H1 (cell line): Measurements from ENCODE around the gene PDK1. TPM values are rescaled to one million over a fixed set of nuclear protein-coding genes. Genes with fewer than 3 reads are reported as not detected.

ENCODE experiments used
- CTCF ChIA-PET: fragments of 300-600 bp; sonication (Branson Sonifier 250); formaldehyde crosslinking; loops from one replicate; lab custom pipeline; 2021; ENCODE audit not compliant: partially characterized antibody; lab: Charles Lee
- POLR2A ChIA-PET: fragments of 300-600 bp; sonication (Branson Sonifier 250); formaldehyde crosslinking; loops from one replicate; lab custom pipeline; 2021; ENCODE audit warnings: inconsistent platforms; ENCODE audit not compliant: partially characterized antibody; lab: Charles Lee
- DNase-seq, 2 experiments: peaks; one replicate each; pipeline versions ENCODE4 v3.0.0 to v3.0.0-alpha.2; 2010 to 2022; ENCODE audit warnings: low spot score in 2 of 2, low read depth in 1 of 2, mixed read lengths in 1 of 2
- FAIRE-seq: peaks from 2 replicates; lab custom pipeline; 2011; peaks lifted over from hg19 to GRCh38; lab: Jason Lieb, UNC
- H2AFZ ChIP-seq: 2 replicates; pipeline ENCODE4 v1.8.1; 2012; ENCODE audit warnings: low read length, inconsistent platforms
- H2AK5ac ChIP-seq: 2 replicates; pipeline ENCODE4 v1.6.1; 2013; ENCODE audit warnings: low read depth, low read length
- H2BK120ac ChIP-seq: replicated peaks from 2 replicates; pipeline ENCODE3; 2013; ENCODE audit warnings: low read depth, low read length, inconsistent platforms
- H2BK12ac ChIP-seq: 2 replicates; pipeline ENCODE4 v1.6.1; 2013; ENCODE audit warnings: low read depth, low read length
- H2BK15ac ChIP-seq: 2 replicates; pipeline ENCODE4 v1.6.1; 2013; ENCODE audit warnings: low read length
- H2BK20ac ChIP-seq: 2 replicates; pipeline ENCODE4 v1.6.1; 2013; ENCODE audit warnings: low read length
- H2BK5ac ChIP-seq: 2 replicates; pipeline ENCODE4 v1.6.1; 2013; ENCODE audit warnings: low read depth, low read length
- H3K14ac ChIP-seq: 2 replicates; pipeline ENCODE4 v1.6.1; 2013; ENCODE audit warnings: inconsistent platforms; ENCODE audit not compliant: insufficient read length
- H3K18ac ChIP-seq: 2 replicates; pipeline ENCODE4 v1.6.1; 2013; ENCODE audit warnings: low read length; ENCODE audit errors: extremely low read depth
- H3K23ac ChIP-seq: 2 replicates; pipeline ENCODE4 v1.6.1; 2013; ENCODE audit warnings: inconsistent platforms; ENCODE audit not compliant: insufficient read length
- H3K23me2 ChIP-seq: 2 replicates; pipeline ENCODE4 v1.6.1; 2013; ENCODE audit warnings: low read depth, low read length
- H3K27ac ChIP-seq: 2 replicates; pipeline ENCODE4 v1.6.1; 2011; ENCODE audit warnings: low read depth, low read length, inconsistent platforms
- H3K27me3 ChIP-seq, 4 experiments: replicated peaks in 1 of 4; 1 replicate in 1 of 4; 2 replicates in 3 of 4; pipeline versions ENCODE4 v1.6.1 to v1.8.1; 2011 to 2013; ENCODE audit warnings: low read length in 3 of 4, mild to moderate bottlenecking in 3 of 4, inconsistent platforms in 2 of 4, mixed read lengths in 2 of 4, moderate library complexity in 1 of 4; ENCODE audit not compliant: control insufficient read depth in 3 of 4, insufficient read depth in 3 of 4; ENCODE audit errors: extremely low read depth in 1 of 4
- H3K36me3 ChIP-seq, 4 experiments: 2 replicates each; pipeline versions ENCODE4 v1.6.1 to v1.8.1; 2011 to 2013; ENCODE audit warnings: mild to moderate bottlenecking in 4 of 4, low read length in 3 of 4, moderate library complexity in 2 of 4, control low read depth in 1 of 4, inconsistent platforms in 1 of 4; ENCODE audit not compliant: insufficient read depth in 4 of 4, control insufficient read depth in 2 of 4
- H3K4ac ChIP-seq: replicated peaks from 2 replicates; pipeline ENCODE3; 2013; ENCODE audit warnings: low read length, low read depth, mixed read lengths, inconsistent platforms; ENCODE audit not compliant: insufficient read length
- H3K4me1 ChIP-seq, 4 experiments: replicated peaks in 1 of 4; 1 replicate in 1 of 4; 2 replicates in 3 of 4; pipeline versions ENCODE4 v1.6.1 to v1.8.1; 2011 to 2013; ENCODE audit warnings: low read length in 3 of 4, inconsistent platforms in 2 of 4, mixed read lengths in 1 of 4; ENCODE audit not compliant: insufficient read depth in 4 of 4, control insufficient read depth in 3 of 4
- H3K4me2 ChIP-seq, 2 experiments: 2 replicates each; pipeline versions ENCODE4 v1.6.1 to v1.8.1; 2011 to 2013; ENCODE audit warnings: low read depth in 2 of 2, low read length in 2 of 2, control low read depth in 1 of 2, inconsistent platforms in 1 of 2, mild to moderate bottlenecking in 1 of 2; ENCODE audit not compliant: insufficient read depth in 1 of 2
- H3K4me3 ChIP-seq, 4 experiments: fragments of 200-600, 300-600 bp in 1 of 4; sonication (generic), shearing (Covaris generic), sonication (Bioruptor Twin) in 1 of 4; 2 replicates each; pipeline versions ENCODE4 v1.5.1 to v1.8.1; 2011 to 2016; ENCODE audit warnings: low read length in 4 of 4, low read depth in 3 of 4, control low read depth in 2 of 4, inconsistent platforms in 2 of 4, mild to moderate bottlenecking in 2 of 4, mixed read lengths in 1 of 4, moderate library complexity in 1 of 4; ENCODE audit not compliant: insufficient read depth in 2 of 4; ENCODE audit errors: extremely low read depth in 1 of 4
- H3K56ac ChIP-seq: replicated peaks from 2 replicates; pipeline ENCODE3; 2013; ENCODE audit warnings: low read depth, mild to moderate bottlenecking, mixed read lengths, low read length, inconsistent platforms; ENCODE audit not compliant: insufficient read length
- H3K79me1 ChIP-seq: 2 replicates; pipeline ENCODE4 v1.6.1; 2013; ENCODE audit warnings: low read depth, low read length, control low read depth
- H3K79me2 ChIP-seq, 2 experiments: 2 replicates each; pipeline versions ENCODE4 v1.6.1 to v1.8.1; 2012 to 2013; ENCODE audit warnings: low read length in 2 of 2, mild to moderate bottlenecking in 2 of 2, inconsistent platforms in 1 of 2; ENCODE audit not compliant: insufficient read depth in 2 of 2, control insufficient read depth in 1 of 2
- H3K9ac ChIP-seq, 4 experiments: replicated peaks in 1 of 4; 1 replicate in 1 of 4; 2 replicates in 3 of 4; pipeline versions ENCODE4 v1.6.1 to v1.8.1; 2011 to 2013; ENCODE audit warnings: low read depth in 3 of 4, low read length in 3 of 4, control low read depth in 2 of 4, mild to moderate bottlenecking in 2 of 4, moderate library complexity in 2 of 4, inconsistent platforms in 1 of 4; ENCODE audit errors: extremely low read depth in 1 of 4
- H3K9me3 ChIP-seq, 2 experiments: 2 replicates each; pipeline versions ENCODE4 v1.6.1 to v1.8.1; 2012 to 2013; ENCODE audit warnings: mild to moderate bottlenecking in 2 of 2, moderate library complexity in 2 of 2, control low read depth in 1 of 2, inconsistent platforms in 1 of 2, low read depth in 1 of 2, low read length in 1 of 2, mixed read lengths in 1 of 2; ENCODE audit not compliant: insufficient read depth in 2 of 2
- H4K20me1 ChIP-seq, 2 experiments: replicated peaks in 1 of 2; 2 replicates each; pipeline versions ENCODE3 to v1.8.1; 2011 to 2013; ENCODE audit warnings: inconsistent platforms in 2 of 2, low read length in 2 of 2, mild to moderate bottlenecking in 1 of 2; ENCODE audit not compliant: insufficient read depth in 2 of 2, control insufficient read depth in 1 of 2
- H4K5ac ChIP-seq: 2 replicates; pipeline ENCODE4 v1.6.1; 2013; ENCODE audit warnings: low read length, low read depth, mixed read lengths, inconsistent platforms; ENCODE audit not compliant: insufficient read length
- H4K8ac ChIP-seq: 2 replicates; pipeline ENCODE4 v1.8.0; 2013; ENCODE audit warnings: mild to moderate bottlenecking, moderate library complexity, low read length, inconsistent platforms; ENCODE audit not compliant: insufficient read depth; ENCODE audit errors: extremely low read depth
- H4K91ac ChIP-seq: replicated peaks from 2 replicates; pipeline ENCODE3; 2013; ENCODE audit warnings: low read length, mixed read lengths, inconsistent platforms; ENCODE audit not compliant: insufficient read length
- BCL11A ChIP-seq, 2 experiments: IDR thresholded peaks; one replicate each; pipeline ENCODE4 v1.6.1; 2011; ENCODE audit warnings: low read depth in 2 of 2, low read length in 2 of 2, mild to moderate bottlenecking in 2 of 2
- CBX5 ChIP-seq: fragments of 300-800, 300-1000 bp; sonication (generic); IDR thresholded peaks from 2 replicates; pipeline ENCODE4 v1.7.1; 2016; ENCODE audit warnings: antibody characterized with exemption, low read length, low read depth
- CHD1 ChIP-seq: IDR thresholded peaks from 2 replicates; pipeline ENCODE4 v1.6.1; 2012; ENCODE audit warnings: low read depth, low read length, improper control_type of control experiment
- EZH2 ChIP-seq: fragments of 200-600 bp; sonication (generic); IDR thresholded peaks from 2 replicates; pipeline ENCODE4 v1.7.1; 2012; ENCODE audit warnings: low read depth, mild to moderate bottlenecking, moderate library complexity, low read length, inconsistent platforms; ENCODE audit not compliant: severe bottlenecking
- FOSL1 ChIP-seq: IDR thresholded peaks from 2 replicates; pipeline ENCODE4 v1.6.1; 2011; ENCODE audit warnings: mild to moderate bottlenecking, low read depth, low read length, moderate library complexity; ENCODE audit not compliant: insufficient read depth
- JUND ChIP-seq: IDR thresholded peaks from 2 replicates; pipeline ENCODE4 v1.6.1; 2011; ENCODE audit warnings: mild to moderate bottlenecking, improper control_type of control experiment, low read length
- POLR2A ChIP-seq, 2 experiments: IDR thresholded peaks; 1 replicate in 1 of 2; 2 replicates in 1 of 2; pipeline ENCODE4 v1.6.1; 2011; ENCODE audit warnings: low read depth in 2 of 2, low read length in 2 of 2, mild to moderate bottlenecking in 2 of 2; ENCODE audit errors: control extremely low read depth in 1 of 2
- RAD21 ChIP-seq, 2 experiments: IDR thresholded peaks in 1 of 2; conservative IDR thresholded peaks in 1 of 2; 2 replicates each; pipeline ENCODE4 v1.6.1; 2011; ENCODE audit warnings: low read depth in 2 of 2, low read length in 2 of 2, improper control_type of control experiment in 1 of 2, inconsistent platforms in 1 of 2, mild to moderate bottlenecking in 1 of 2, moderate library complexity in 1 of 2
- RNF2 ChIP-seq: fragments of 200-900, 300-1000 bp; sonication (generic); IDR thresholded peaks from 2 replicates; pipeline ENCODE4 v1.7.1; 2016; ENCODE audit warnings: borderline replicate concordance, low read depth, mild to moderate bottlenecking, antibody characterized with exemption, low read length; ENCODE audit not compliant: poor library complexity, severe bottlenecking; ENCODE audit errors: missing control alignments
- SIRT6 ChIP-seq: IDR thresholded peaks from one replicate; pipeline ENCODE4 v1.7.1; 2012; ENCODE audit warnings: low read length, inconsistent platforms
- SP1 ChIP-seq: IDR thresholded peaks from 2 replicates; pipeline ENCODE4 v1.6.1; 2011; ENCODE audit warnings: low read depth, low read length
- SP4 ChIP-seq: IDR thresholded peaks from 2 replicates; pipeline ENCODE4 v1.6.1; 2012; ENCODE audit warnings: low read length, inconsistent platforms
- TCF12 ChIP-seq: IDR thresholded peaks from 2 replicates; pipeline ENCODE4 v1.6.1; 2011; ENCODE audit warnings: low read depth, mild to moderate bottlenecking, low read length
- WGBS, 2 experiments: shearing (Covaris generic) in 1 of 2; methylation state at CpG; one replicate each; pipeline versions ENCODE4 v1.1.6 to v1.1.7; 2013 to 2015; ENCODE audit warnings: low lambda C conversion rate in 2 of 2, mixed read lengths in 2 of 2, inconsistent platforms in 1 of 2, low coverage in 1 of 2, missing lambda C conversion rate in 1 of 2; ENCODE audit not compliant: insufficient replicate concordance in 2 of 2, insufficient coverage in 1 of 2, insufficient read length in 1 of 2; ENCODE audit errors: extremely low coverage in 1 of 2, missing lambda C conversion rate in 1 of 2; 5-methylcytosine and 5-hydroxymethylcytosine counted together
- polyA plus RNA-seq, 7 experiments: library from polyadenylated mRNA; depleted of rRNA in 3 of 7; stranded (reverse) in 5 of 7; unstranded in 2 of 7; fragments of >200 nt in 5 of 7; fragments of 200-250 nt in 2 of 7; gene quantifications; 1 replicate in 5 of 7; 2 replicates in 1 of 7; 4 replicates in 1 of 7; pipeline versions ENCODE4 v1.2.1 to v1.2.3, GENCODE V29; 2011 to 2013; ENCODE audit warnings: missing spikeins in 2 of 7, mixed read lengths in 2 of 7
- total RNA-seq: library from RNA; stranded (reverse); fragmentation: NEBNext Ultra II Directional; extraction: Animal tissue kit (Norgen Biotek cat#: 25700); gene quantifications from 2 replicates; pipeline ENCODE4 v1.2.1, GENCODE V29; 2021
- TF ChIP-seq, protein P1 (sequence below): IDR thresholded peaks from 2 replicates; pipeline ENCODE4 v1.6.1; 2012; ENCODE audit warnings: inconsistent platforms

Gene PDK1
- total and polyA plus RNA-seq, 2 of the 8 experiments (the other 6 are each of a cell fraction or from before 2014, with no cell fraction given): 18.2 to 21.9 TPM

DNA sequence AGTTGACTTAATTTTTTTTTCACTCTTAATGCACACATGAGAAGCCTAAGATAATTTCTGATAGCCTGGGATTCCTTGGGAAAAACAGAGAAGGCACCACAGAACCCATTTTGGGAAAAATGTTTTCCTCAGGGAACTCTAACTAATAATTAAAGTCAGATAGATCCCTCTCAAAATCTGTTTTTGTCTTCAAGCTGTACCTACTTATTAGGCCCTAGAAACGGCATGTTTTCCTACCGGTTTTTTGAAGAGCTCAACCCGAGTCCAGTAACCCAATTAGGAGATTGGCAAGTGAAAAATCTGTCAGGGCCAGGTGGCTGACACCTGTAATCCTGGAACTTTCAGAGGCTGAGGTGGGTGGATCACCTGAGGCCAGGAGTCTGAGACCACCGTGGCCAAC lies 16.1 kb upstream of the PDK1 start:
- no peaks in the 10 kb centered on the region for H3K79me2 ChIP-seq
- H3K27me3 ChIP-seq: no peaks in the 10 kb centered on the region
- H3K23me2 ChIP-seq: no peaks in the 10 kb centered on the region
- no peak overlapping the region for H3K23ac ChIP-seq
- H3K9me3 ChIP-seq: peaks cover 32 to 45% of the 10 kb centered on the region in 2 experiments
- H2AFZ ChIP-seq: no peak overlapping the region
- H4K5ac ChIP-seq: no peak overlapping the region
- H3K4me3 ChIP-seq: no peak overlapping the region
- no peak overlapping the region for H2BK120ac ChIP-seq
- POLR2A ChIA-PET: interaction anchor here (0.8 to 1.3 kb wide), 4 partner anchors 10 to 115 kb away, joined by 3 to 8 read pairs (median 4); no protein-coding TSS in a partner anchor
- no peak overlapping the region for H2BK12ac ChIP-seq
- peaks cover 0 to 31% (median 1%) of the 10 kb centered on the region in 4 experiments; a peak in 3 of 8 replicates for H3K36me3 ChIP-seq
- 82% methylated on average over 4 of the region's 4 CpGs; no CpG with 5 or more reads in 1 of the 2 experiments for WGBS, 2 experiments
- no peak for FAIRE-seq
- H4K20me1 ChIP-seq: no peaks in the 10 kb centered on the region
- H3K4me1 ChIP-seq: peaks cover 0 to 3% (median 0%) of the 10 kb centered on the region in 4 experiments; a peak in 2 of 7 replicates
- H3K56ac ChIP-seq: no peak overlapping the region
- no peak overlapping the region for H3K4ac ChIP-seq
- H2AK5ac ChIP-seq: no peak overlapping the region
- no peak overlapping the region for H3K18ac ChIP-seq
- H3K14ac ChIP-seq: no peak overlapping the region
- H3K9ac ChIP-seq: no peak overlapping the region
- DNase-seq: no peak
- H2BK15ac ChIP-seq: no peak overlapping the region
- no peak overlapping the region for H2BK20ac ChIP-seq
- no peak overlapping the region for H2BK5ac ChIP-seq
- CTCF ChIA-PET: interaction anchor here (1.0 to 1.1 kb wide), 2 partner anchors 12 to 54 kb away, joined by 4 to 5 read pairs; no protein-coding TSS in a partner anchor
- no peaks in the 10 kb centered on the region for H3K79me1 ChIP-seq
- H3K4me2 ChIP-seq: no peak overlapping the region
- H4K8ac ChIP-seq: no peak overlapping the region
- H4K91ac ChIP-seq: no peak overlapping the region
- no peak overlapping the region for H3K27ac ChIP-seq
- TF ChIP-seq, protein P1, sequence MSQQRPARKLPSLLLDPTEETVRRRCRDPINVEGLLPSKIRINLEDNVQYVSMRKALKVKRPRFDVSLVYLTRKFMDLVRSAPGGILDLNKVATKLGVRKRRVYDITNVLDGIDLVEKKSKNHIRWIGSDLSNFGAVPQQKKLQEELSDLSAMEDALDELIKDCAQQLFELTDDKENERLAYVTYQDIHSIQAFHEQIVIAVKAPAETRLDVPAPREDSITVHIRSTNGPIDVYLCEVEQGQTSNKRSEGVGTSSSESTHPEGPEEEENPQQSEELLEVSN: no peak
- no peak for TF ChIP-seq CHD1
- no peak for TF ChIP-seq POLR2A (IDR thresholded peaks at IDR 0.05; ENCODE audit: control extremely low read depth in 1 of 2, low read depth in 2 of 2, low read length in 2 of 2)
- no peak for TF ChIP-seq SP1
- TF ChIP-seq SP4: no peak
- TF ChIP-seq BCL11A (IDR thresholded peaks at IDR 0.05; ENCODE audit: low read depth in 2 of 2, low read length in 2 of 2): no peak
- no peak for TF ChIP-seq RNF2
- no peak for TF ChIP-seq EZH2
- no peak for TF ChIP-seq TCF12
- TF ChIP-seq SIRT6: no peak
- TF ChIP-seq FOSL1: no peak
- TF ChIP-seq RAD21 (IDR thresholded peaks at IDR 0.05 in 1 of 2, conservative IDR thresholded peaks at IDR 0.05 in 1 of 2; ENCODE audit: low read depth in 2 of 2, low read length in 2 of 2): no peak
- no peak for TF ChIP-seq JUND
- TF ChIP-seq CBX5: no peak
